ENCODE results near the gene EPS8.

GRCh38 chr12:15729097-15729496 lies 60.1 kb downstream of the EPS8 start:
- TF ChIP-seq, protein P1, sequence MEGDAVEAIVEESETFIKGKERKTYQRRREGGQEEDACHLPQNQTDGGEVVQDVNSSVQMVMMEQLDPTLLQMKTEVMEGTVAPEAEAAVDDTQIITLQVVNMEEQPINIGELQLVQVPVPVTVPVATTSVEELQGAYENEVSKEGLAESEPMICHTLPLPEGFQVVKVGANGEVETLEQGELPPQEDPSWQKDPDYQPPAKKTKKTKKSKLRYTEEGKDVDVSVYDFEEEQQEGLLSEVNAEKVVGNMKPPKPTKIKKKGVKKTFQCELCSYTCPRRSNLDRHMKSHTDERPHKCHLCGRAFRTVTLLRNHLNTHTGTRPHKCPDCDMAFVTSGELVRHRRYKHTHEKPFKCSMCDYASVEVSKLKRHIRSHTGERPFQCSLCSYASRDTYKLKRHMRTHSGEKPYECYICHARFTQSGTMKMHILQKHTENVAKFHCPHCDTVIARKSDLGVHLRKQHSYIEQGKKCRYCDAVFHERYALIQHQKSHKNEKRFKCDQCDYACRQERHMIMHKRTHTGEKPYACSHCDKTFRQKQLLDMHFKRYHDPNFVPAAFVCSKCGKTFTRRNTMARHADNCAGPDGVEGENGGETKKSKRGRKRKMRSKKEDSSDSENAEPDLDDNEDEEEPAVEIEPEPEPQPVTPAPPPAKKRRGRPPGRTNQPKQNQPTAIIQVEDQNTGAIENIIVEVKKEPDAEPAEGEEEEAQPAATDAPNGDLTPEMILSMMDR (conservative IDR thresholded peaks at IDR 0.05): no peak
- TF ChIP-seq EZH2 (IDR thresholded peaks at IDR 0.05; ENCODE audit: low read depth): no peak

All from PC-9 (cell line).